Left lung (tissue), 10 donors: ENCODE measurements around the gene RAB3C. TPM values are rescaled to one million over a fixed set of nuclear protein-coding genes. Genes with fewer than 3 reads are reported as not detected.

Source experiments
- ATAC-seq: fragments of 200-7000 bp; cut with Tn5 transposase; one replicate; pipeline ENCODE4 v1.9.1; 2020; ENCODE audit warnings: moderate library complexity
- DNase-seq, 4 donors: peaks; one replicate each; pipeline ENCODE4 v3.0.0-alpha.2; 2013 to 2020
- H3K27ac ChIP-seq, 2 donors: fragments of 200-600 bp; sonication (generic) in 1 of 2; one replicate each; pipeline versions ENCODE4 v1.5.0 to v1.8.0; 2020 to 2021
- H3K27me3 ChIP-seq, 2 donors: fragments of 200-600 bp; sonication (generic) in 1 of 2; one replicate each; pipeline versions ENCODE4 v1.5.0 to v1.8.0; 2020 to 2021
- H3K36me3 ChIP-seq, 2 donors: fragments of 200-600 bp; sonication (generic) in 1 of 2; one replicate each; pipeline versions ENCODE4 v1.5.0 to v1.8.0; 2020 to 2021
- H3K4me1 ChIP-seq, 2 donors: fragments of 200-600 bp; one replicate each; pipeline ENCODE4 v1.8.0; 2021
- H3K4me3 ChIP-seq, 2 donors: fragments of 200-600 bp; sonication (generic) in 1 of 2; one replicate each; pipeline versions ENCODE4 v1.5.0 to v1.8.0; 2020 to 2021; ENCODE audit warnings: mild to moderate bottlenecking in 1 of 2
- H3K9me3 ChIP-seq, 2 donors: fragments of 200-600 bp; sonication (generic) in 1 of 2; one replicate each; pipeline versions ENCODE4 v1.5.0 to v1.8.0; 2020 to 2021
- intact Hi-C, 2 donors: fragments of 100-400 bp; cut with DNase I; formaldehyde crosslinking; loops; one replicate each; pipeline versions ENCODE4 v1.11.2 to v1.14.2; 2022
- polyA plus RNA-seq, 6 donors: library from polyadenylated mRNA; unstranded; fragments of 120-200 nt; gene quantifications; one replicate each; pipeline ENCODE4 v1.2.1, GENCODE V29; 2013; ENCODE audit not compliant: insufficient read length in 6 of 6
- total RNA-seq, 2 donors: library from RNA; stranded (reverse); fragmentation: NEBNext Ultra II Directional; extraction: Animal tissue kit (Norgen Biotek cat#: 25700); gene quantifications; one replicate each; pipeline ENCODE4 v1.2.1, GENCODE V29; 2021
- TF ChIP-seq, protein P1 (sequence below), 2 donors: fragments of 200-600 bp; sonication (generic) in 1 of 2; IDR thresholded peaks; one replicate each; pipeline versions ENCODE4 v1.5.0 to v1.8.0; 2021; ENCODE audit warnings: antibody characterized with exemption in 2 of 2
- donor health status: DM: no; HTN: yes; CAD: no.
- donor health status: DM: no; HTN: no; CAD: no.

Gene RAB3C
- total and polyA plus RNA-seq, 8 donors = 1.1 to 3.5 (median 1.6) TPM

DNA sequence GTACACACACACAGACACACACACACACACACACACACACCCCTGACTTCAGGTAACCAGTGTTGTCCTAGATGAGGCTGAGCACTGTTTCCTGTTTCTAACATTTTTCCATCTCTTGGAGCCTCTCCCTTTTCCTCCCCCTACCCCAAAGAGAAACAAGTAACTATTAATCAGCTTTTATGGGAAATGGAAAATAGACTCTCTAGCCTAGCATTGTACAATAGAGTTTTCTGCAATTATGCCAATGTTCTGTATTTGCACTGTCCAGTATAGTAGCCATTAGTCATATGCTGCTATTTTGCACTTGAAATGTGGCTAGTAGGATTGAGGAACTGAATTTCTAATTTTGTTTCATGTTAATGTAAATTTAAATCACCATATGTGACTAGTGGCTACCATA, 33.1 kb downstream of the RAB3C start:
- Histone ChIP-seq H3K9me3 (no peaks in the 10 kb centered on the region), H3K27me3 (no peaks in the 10 kb centered on the region), H3K4me3 (no peak overlapping the region), H3K27ac (no peak overlapping the region), H3K36me3 (no peaks in the 10 kb centered on the region), H3K4me1 (no peaks in the 10 kb centered on the region)
- DNase-seq (no peak), ATAC-seq (no peak)
- TF ChIP-seq, protein P1, sequence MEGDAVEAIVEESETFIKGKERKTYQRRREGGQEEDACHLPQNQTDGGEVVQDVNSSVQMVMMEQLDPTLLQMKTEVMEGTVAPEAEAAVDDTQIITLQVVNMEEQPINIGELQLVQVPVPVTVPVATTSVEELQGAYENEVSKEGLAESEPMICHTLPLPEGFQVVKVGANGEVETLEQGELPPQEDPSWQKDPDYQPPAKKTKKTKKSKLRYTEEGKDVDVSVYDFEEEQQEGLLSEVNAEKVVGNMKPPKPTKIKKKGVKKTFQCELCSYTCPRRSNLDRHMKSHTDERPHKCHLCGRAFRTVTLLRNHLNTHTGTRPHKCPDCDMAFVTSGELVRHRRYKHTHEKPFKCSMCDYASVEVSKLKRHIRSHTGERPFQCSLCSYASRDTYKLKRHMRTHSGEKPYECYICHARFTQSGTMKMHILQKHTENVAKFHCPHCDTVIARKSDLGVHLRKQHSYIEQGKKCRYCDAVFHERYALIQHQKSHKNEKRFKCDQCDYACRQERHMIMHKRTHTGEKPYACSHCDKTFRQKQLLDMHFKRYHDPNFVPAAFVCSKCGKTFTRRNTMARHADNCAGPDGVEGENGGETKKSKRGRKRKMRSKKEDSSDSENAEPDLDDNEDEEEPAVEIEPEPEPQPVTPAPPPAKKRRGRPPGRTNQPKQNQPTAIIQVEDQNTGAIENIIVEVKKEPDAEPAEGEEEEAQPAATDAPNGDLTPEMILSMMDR (IDR thresholded peaks at IDR 0.05) = no peak
- intact Hi-C loops = no loop called here

DNA sequence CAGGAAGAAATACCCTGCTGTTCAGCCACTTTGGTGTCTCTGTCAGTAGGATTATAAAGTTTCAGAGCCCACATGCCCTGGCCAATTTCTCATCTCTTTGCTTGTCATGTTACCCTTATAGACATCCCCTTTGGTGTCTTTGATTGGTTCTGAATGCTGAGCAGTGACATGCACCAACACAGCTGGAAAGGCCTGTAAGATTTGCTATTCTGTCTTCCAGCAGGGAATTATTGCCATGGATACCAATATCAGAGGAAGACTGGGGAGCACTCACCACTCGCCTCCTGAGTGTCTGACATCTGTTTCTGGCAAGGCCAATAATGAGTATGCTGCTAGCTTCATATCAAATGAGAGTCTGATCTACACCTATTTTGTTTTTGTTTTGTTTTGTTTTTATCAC, 34.4 kb downstream of the RAB3C start:
- no peak overlapping the region for H3K4me3 ChIP-seq
- H3K4me1 ChIP-seq = no peaks in the 10 kb centered on the region
- H3K27me3 ChIP-seq = no peaks in the 10 kb centered on the region
- DNase-seq (no peak), ATAC-seq (no peak)
- H3K9me3 ChIP-seq = no peaks in the 10 kb centered on the region
- no peaks in the 10 kb centered on the region for H3K36me3 ChIP-seq
- H3K27ac ChIP-seq = no peak overlapping the region
- TF ChIP-seq, protein P1 (IDR thresholded peaks at IDR 0.05) = no peak
- intact Hi-C loops = no loop called here

DNA sequence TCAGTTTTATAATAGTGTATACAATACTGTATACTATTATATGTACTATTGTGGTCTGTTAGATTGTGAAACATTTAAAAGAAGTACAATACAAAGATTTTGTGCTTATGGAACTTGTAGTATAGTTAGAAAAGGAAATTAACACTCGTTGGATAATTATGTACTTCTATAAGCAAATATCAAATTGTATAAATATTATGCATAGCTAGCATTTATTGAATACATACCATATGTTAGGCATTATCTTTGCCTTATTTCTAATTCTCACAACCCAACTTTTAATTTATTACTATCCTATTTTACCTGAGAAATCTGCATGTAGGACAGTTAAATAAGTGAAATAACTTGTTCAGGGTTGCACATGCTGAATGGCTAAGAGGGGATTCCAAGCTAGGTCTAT, 37.5 kb downstream of the RAB3C start:
- intact Hi-C loops = no loop called here

DNA sequence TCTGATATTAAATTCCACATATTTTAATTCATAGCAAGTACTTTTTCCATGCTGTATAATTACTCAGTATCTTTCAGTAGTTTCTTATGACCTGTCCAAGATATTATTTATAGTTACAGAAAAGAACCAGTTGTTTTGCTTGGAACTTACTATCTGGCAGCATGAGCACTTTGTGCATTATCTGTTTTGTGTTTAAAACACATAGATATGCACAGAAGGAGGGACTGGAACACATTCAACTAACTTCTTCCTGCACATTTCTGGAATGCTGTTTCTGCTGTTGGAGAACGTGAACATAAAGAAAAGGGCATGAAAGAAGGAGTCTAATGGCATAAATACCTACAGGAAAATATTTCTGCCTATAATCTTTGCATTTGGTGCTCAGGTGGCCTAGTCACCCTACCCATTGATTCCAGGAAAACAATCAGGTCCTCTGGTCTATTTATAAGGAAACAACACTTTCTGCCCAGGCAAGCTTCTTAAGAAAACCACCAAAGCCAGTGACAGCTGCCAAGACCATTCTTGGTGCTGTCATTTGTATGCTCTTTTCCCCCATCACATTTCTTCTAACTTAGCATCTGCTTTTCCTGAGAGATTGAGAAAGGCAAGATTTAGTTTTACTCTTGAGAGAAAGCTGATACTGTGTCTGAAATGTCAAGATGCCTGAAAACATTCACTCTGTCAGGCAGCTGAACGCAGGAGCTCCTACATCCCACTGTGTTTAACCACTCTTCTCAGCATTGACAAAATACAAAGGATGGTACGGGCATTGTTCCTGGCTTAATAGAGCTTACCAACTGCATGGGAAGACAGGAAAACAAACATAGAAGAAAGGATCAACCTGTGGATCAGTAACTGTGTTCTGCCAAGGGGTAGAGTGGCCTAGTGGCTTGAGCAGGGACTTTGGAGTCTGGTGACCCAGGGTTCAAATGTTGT, 40.3 kb downstream of the RAB3C start:
- DNase-seq = peak in 2 of 4 donors; percentile 39 to 54
- Histone ChIP-seq H3K27ac (no peak overlapping the region), H3K4me3 (no peak overlapping the region), H3K36me3 (no peaks in the 10 kb centered on the region), H3K27me3 (no peaks in the 10 kb centered on the region), H3K9me3 (no peaks in the 10 kb centered on the region), H3K4me1 (no peaks in the 10 kb centered on the region)
- TF ChIP-seq, protein P1 (IDR thresholded peaks at IDR 0.05) = no peak
- intact Hi-C loops = no loop called here
- ATAC-seq = no peak

More for the DNA sequence above, 37.5 kb downstream of the RAB3C start:
- H3K36me3 ChIP-seq = no peaks in the 10 kb centered on the region
- TF ChIP-seq, protein P1 (IDR thresholded peaks at IDR 0.05) = no peak
- ATAC-seq (no peak), DNase-seq (no peak)
- no peak overlapping the region for H3K27ac ChIP-seq
- H3K4me1 ChIP-seq = no peaks in the 10 kb centered on the region
- H3K27me3 ChIP-seq = no peaks in the 10 kb centered on the region
- no peak overlapping the region for H3K4me3 ChIP-seq
- H3K9me3 ChIP-seq = no peaks in the 10 kb centered on the region

DNA sequence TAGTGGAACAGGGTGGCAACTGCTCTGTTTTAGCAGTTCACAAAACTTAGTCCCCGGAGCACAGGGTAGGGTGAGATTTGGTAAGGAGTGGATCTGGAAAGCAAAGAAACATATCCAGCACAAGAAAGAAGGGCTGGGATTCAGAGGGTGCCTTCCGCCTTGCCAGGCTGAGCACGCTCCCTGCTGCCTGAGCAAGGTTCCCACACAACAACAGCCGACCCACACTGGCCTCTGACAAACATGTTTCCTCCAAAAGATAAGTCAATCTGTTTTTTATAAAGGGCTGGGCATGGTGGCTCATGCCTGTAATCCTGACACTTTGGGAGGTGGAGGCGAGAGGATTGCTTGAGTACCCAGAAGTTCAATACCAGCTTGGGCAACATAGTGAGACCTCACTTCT, 45.8 kb downstream of the RAB3C start:
- no peak overlapping the region for H3K4me3 ChIP-seq
- H3K27ac ChIP-seq = no peak overlapping the region
- ATAC-seq (no peak), DNase-seq (no peak)
- H3K27me3 ChIP-seq = no peaks in the 10 kb centered on the region
- TF ChIP-seq, protein P1 (IDR thresholded peaks at IDR 0.05) = no peak
- H3K9me3 ChIP-seq = no peaks in the 10 kb centered on the region
- no peaks in the 10 kb centered on the region for H3K4me1 ChIP-seq
- H3K36me3 ChIP-seq = no peaks in the 10 kb centered on the region
- intact Hi-C loops = no loop called here
